HG03571 (cell line): ENCODE results near the gene CYP27B1.

Experiments
- ATAC-seq: cut with Tn5 transposase; IDR thresholded peaks from one replicate; pipeline ENCODE4 v1.9.1; 2021; ENCODE audit not compliant: unreplicated experiment

Gene CYP27B1

GRCh38 chr12:57766464-57767304 is at the start of gene CYP27B1:
Gene CYP27B1 (minus strand): TSS chr12:57767078. CDS start chr12:57767041, 37 bp downstream.
- no peak for ATAC-seq

- ATAC-seq, result no peak
Observed at GRCh38 chr12:57816001-57816854, 49.4 kb upstream of the CYP27B1 start.

- ATAC-seq, result no peak
Observed at GRCh38 chr12:57815177-57816000, 48.5 kb upstream of the CYP27B1 start.

GRCh38 chr12:57813971-57814772 is 47.3 kb upstream of the CYP27B1 start:
- no peak for ATAC-seq

GRCh38 chr12:57813111-57813970 is 46.5 kb upstream of the CYP27B1 start:
- ATAC-seq, result no peak

- ATAC-seq, result no peak
Observed at GRCh38 chr12:57811028-57811755, 44.3 kb upstream of the CYP27B1 start.

- ATAC-seq, result no peak
Observed at GRCh38 chr12:57810450-57810849, 43.6 kb upstream of the CYP27B1 start.

GRCh38 chr12:57809425-57809824 is 42.5 kb upstream of the CYP27B1 start:
- no peak for ATAC-seq

- no peak for ATAC-seq
Observed at GRCh38 chr12:57808351-57808750, 41.5 kb upstream of the CYP27B1 start.

GRCh38 chr12:57807285-57807684 is 40.4 kb upstream of the CYP27B1 start:
- ATAC-seq, result no peak

GRCh38 chr12:57806677-57807076 is 39.8 kb upstream of the CYP27B1 start:
- ATAC-seq, result no peak

GRCh38 chr12:57803319-57803893 is 36.5 kb upstream of the CYP27B1 start:
- no peak for ATAC-seq

GRCh38 chr12:57802607-57803006 is 35.7 kb upstream of the CYP27B1 start:
- ATAC-seq, result no peak

GRCh38 chr12:57800965-57801364 is 34.1 kb upstream of the CYP27B1 start:
- no peak for ATAC-seq

- ATAC-seq, result no peak
Observed at GRCh38 chr12:57797933-57798332, 31.1 kb upstream of the CYP27B1 start.

- no peak for ATAC-seq
Observed at GRCh38 chr12:57796996-57797395, 30.1 kb upstream of the CYP27B1 start.

GRCh38 chr12:57795354-57795753 is 28.5 kb upstream of the CYP27B1 start:
- no peak for ATAC-seq

- ATAC-seq, result no peak
Observed at GRCh38 chr12:57793920-57794319, 27.0 kb upstream of the CYP27B1 start.
